Astrocyte (in vitro differentiated cells and primary cell): ENCODE results near the gene TGIF1. TPM values are rescaled to one million over a fixed set of nuclear protein-coding genes. Genes with fewer than 3 reads are reported as not detected.

ENCODE experiments used
- DNase-seq: peaks from one replicate; pipeline ENCODE4 v3.0.0-alpha.2; 2010; ENCODE audit warnings: low read depth
- FAIRE-seq: peaks from 2 replicates; lab custom pipeline; 2011; peaks lifted over from hg19 to GRCh38; lab: Jason Lieb, UNC
- H2AFZ ChIP-seq: 2 replicates; pipeline ENCODE4 v1.6.0; 2012; ENCODE audit warnings: low read depth, low read length, inconsistent platforms
- H3K27ac ChIP-seq: 2 replicates; pipeline ENCODE4 v1.5.1; 2011; ENCODE audit warnings: low read depth, low read length, inconsistent platforms
- H3K27me3 ChIP-seq: 2 replicates; pipeline ENCODE4 v1.6.0; 2011; ENCODE audit warnings: low read length, inconsistent platforms; ENCODE audit not compliant: insufficient read depth
- H3K36me3 ChIP-seq: 2 replicates; pipeline ENCODE4 v1.5.1; 2011; ENCODE audit warnings: low read length, inconsistent platforms; ENCODE audit not compliant: insufficient read depth
- H3K4me1 ChIP-seq: 2 replicates; pipeline ENCODE4 v1.5.1; 2011; ENCODE audit warnings: low read length, inconsistent platforms; ENCODE audit not compliant: insufficient read depth
- H3K4me2 ChIP-seq: 2 replicates; pipeline ENCODE4 v1.6.0; 2012; ENCODE audit warnings: low read length, inconsistent platforms
- H3K4me3 ChIP-seq: 2 replicates; pipeline ENCODE4 v1.5.1; 2011; ENCODE audit warnings: low read depth, mild to moderate bottlenecking, low read length, inconsistent platforms; ENCODE audit not compliant: insufficient read depth
- H3K79me2 ChIP-seq: 2 replicates; pipeline ENCODE4 v1.6.0; 2012; ENCODE audit warnings: mild to moderate bottlenecking, low read length, inconsistent platforms; ENCODE audit not compliant: insufficient read depth
- H3K9ac ChIP-seq: 2 replicates; pipeline ENCODE4 v1.6.0; 2012; ENCODE audit warnings: mild to moderate bottlenecking, low read length, inconsistent platforms
- H3K9me3 ChIP-seq: 2 replicates; pipeline ENCODE4 v1.5.1; 2012; ENCODE audit warnings: low read depth, mild to moderate bottlenecking, low read length, inconsistent platforms; ENCODE audit not compliant: insufficient read depth
- H4K20me1 ChIP-seq: 2 replicates; pipeline ENCODE4 v1.6.0; 2012; ENCODE audit warnings: low read length, inconsistent platforms; ENCODE audit not compliant: insufficient read depth
- H3K27ac Mint-ChIP-seq: one replicate; pipeline ENCODE4 v1.8.0; 2021; ENCODE audit warnings: mild to moderate bottlenecking, mixed read lengths; ENCODE audit not compliant: unreplicated experiment
- H3K27me3 Mint-ChIP-seq: one replicate; pipeline ENCODE4 v1.8.0; 2021; ENCODE audit warnings: low read depth, mixed read lengths; ENCODE audit not compliant: unreplicated experiment
- H3K36me3 Mint-ChIP-seq: one replicate; pipeline ENCODE4 v1.8.0; 2021; ENCODE audit warnings: low read depth, mixed read lengths; ENCODE audit not compliant: unreplicated experiment
- H3K4me1 Mint-ChIP-seq: one replicate; pipeline ENCODE4 v1.8.0; 2021; ENCODE audit warnings: low read depth, mixed read lengths; ENCODE audit not compliant: unreplicated experiment
- H3K4me3 Mint-ChIP-seq: one replicate; pipeline ENCODE4 v1.8.0; 2021; ENCODE audit warnings: mild to moderate bottlenecking, moderate library complexity, mixed read lengths; ENCODE audit not compliant: unreplicated experiment
- H3K9me3 Mint-ChIP-seq: one replicate; pipeline ENCODE4 v1.8.0; 2021; ENCODE audit warnings: mild to moderate bottlenecking, mixed read lengths; ENCODE audit not compliant: unreplicated experiment
- CTCF ChIP-seq: IDR thresholded peaks from 2 replicates; pipeline ENCODE4 v1.5.1; 2011; ENCODE audit warnings: low read depth, mild to moderate bottlenecking, inconsistent platforms, low read length, moderate library complexity; ENCODE audit not compliant: insufficient read depth
- EZH2 ChIP-seq: IDR thresholded peaks from 2 replicates; pipeline ENCODE4 v1.6.1; 2012; ENCODE audit warnings: mild to moderate bottlenecking, low read length, inconsistent platforms; ENCODE audit not compliant: insufficient read depth
- total RNA-seq: library from RNA; stranded (reverse); gene quantifications from 2 replicates; pipeline ENCODE4 v1.2.1, GENCODE V29; 2021

The TGIF1 gene
- total RNA-seq, 1 donor from 2014 or later = 128 TPM

DNA sequence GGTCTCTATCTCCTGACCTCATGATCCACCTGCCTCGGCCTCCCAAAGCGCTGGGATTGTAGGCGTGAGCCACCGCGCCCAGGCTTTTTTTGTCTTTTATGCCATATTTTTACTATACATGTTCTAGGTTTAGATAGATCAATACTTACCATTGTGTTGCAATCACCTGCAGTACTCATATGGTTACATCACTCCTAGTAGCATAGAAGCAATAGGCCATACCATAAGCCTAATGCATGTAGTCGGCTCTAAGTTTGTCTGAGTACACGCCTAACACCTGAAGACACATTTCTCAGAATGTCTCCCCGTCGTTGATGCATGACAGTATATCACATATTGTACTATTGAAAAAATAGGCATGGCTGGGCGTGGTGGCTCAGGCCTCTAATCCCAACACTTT lies 27.1 kb upstream of the TGIF1 start:
- no peaks in the 10 kb centered on the region for H3K79me2 ChIP-seq
- TF ChIP-seq EZH2 (no peak), CTCF (no peak)
- no peak overlapping the region for H3K4me3 Mint-ChIP-seq
- H3K4me2 ChIP-seq = no peak overlapping the region
- no peaks in the 10 kb centered on the region for H3K4me1 ChIP-seq
- H3K36me3 ChIP-seq = no peaks in the 10 kb centered on the region
- H3K36me3 Mint-ChIP-seq = no peaks in the 10 kb centered on the region
- no peaks in the 10 kb centered on the region for H4K20me1 ChIP-seq
- H3K4me3 ChIP-seq = no peak overlapping the region
- no peaks in the 10 kb centered on the region for H3K27me3 Mint-ChIP-seq
- no peaks in the 10 kb centered on the region for H3K4me1 Mint-ChIP-seq
- H3K27me3 ChIP-seq = no peaks in the 10 kb centered on the region
- H3K9me3 Mint-ChIP-seq = no peaks in the 10 kb centered on the region
- no peaks in the 10 kb centered on the region for H3K9me3 ChIP-seq
- H2AFZ ChIP-seq = no peak overlapping the region
- FAIRE-seq (no peak), DNase-seq (no peak)
- no peak overlapping the region for H3K27ac ChIP-seq
- H3K9ac ChIP-seq = no peak overlapping the region
- H3K27ac Mint-ChIP-seq = no peak overlapping the region

DNA sequence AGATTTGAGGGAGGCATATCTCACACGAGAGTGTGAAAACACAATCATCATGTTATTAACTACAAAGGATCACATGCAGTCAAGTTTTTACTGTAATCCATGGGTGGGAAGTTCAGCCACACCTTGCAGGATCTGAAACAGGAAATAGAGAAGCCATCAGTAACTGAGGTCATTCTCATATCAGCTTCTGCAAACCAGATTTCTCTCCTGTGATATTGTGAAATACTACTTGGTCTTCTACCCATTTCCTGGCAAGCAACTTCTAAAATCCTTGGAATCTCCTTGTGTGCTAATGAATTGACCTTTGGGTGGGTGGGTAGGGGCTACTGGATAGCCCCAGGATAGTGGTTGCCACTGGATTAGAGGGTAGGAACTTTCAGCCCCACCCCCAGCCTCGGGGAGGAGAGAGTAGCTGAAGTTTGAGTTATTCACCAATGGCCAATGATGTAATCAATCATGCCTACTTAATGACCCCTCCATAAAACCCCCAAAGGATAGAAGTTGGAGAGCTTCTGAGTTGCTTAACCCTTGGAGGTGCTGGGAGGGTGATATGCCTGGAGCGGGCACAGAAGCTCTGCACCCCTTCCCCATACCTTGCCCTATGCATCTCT lies 25.6 kb upstream of the TGIF1 start:
- Histone ChIP-seq H3K36me3 (no peaks in the 10 kb centered on the region), H3K9ac (no peak overlapping the region), H3K27ac (no peak overlapping the region), H3K27me3 (no peaks in the 10 kb centered on the region), H3K79me2 (no peaks in the 10 kb centered on the region), H3K9me3 (no peaks in the 10 kb centered on the region), H3K4me2 (no peak overlapping the region), H2AFZ (no peak overlapping the region), H4K20me1 (no peaks in the 10 kb centered on the region), H3K4me3 (no peak overlapping the region), H3K4me1 (no peaks in the 10 kb centered on the region)
- no peak for TF ChIP-seq EZH2
- TF ChIP-seq CTCF = no peak
- H3K9me3 Mint-ChIP-seq = no peaks in the 10 kb centered on the region
- DNase-seq (no peak), FAIRE-seq (no peak)
- H3K27me3 Mint-ChIP-seq = no peaks in the 10 kb centered on the region
- no peaks in the 10 kb centered on the region for H3K4me1 Mint-ChIP-seq
- H3K4me3 Mint-ChIP-seq = no peak overlapping the region
- no peaks in the 10 kb centered on the region for H3K36me3 Mint-ChIP-seq
- no peak overlapping the region for H3K27ac Mint-ChIP-seq

GRCh38 chr18:3425030-3425429 lies 24.9 kb upstream of the TGIF1 start:
- FAIRE-seq = no peak
- DNase-seq = no peak
- no peaks in the 10 kb centered on the region for H3K9me3 ChIP-seq
- no peak overlapping the region for H3K27ac Mint-ChIP-seq
- no peak overlapping the region for H3K4me3 Mint-ChIP-seq
- H3K4me3 ChIP-seq = no peak overlapping the region
- H2AFZ ChIP-seq = no peak overlapping the region
- H3K36me3 ChIP-seq = no peaks in the 10 kb centered on the region
- no peaks in the 10 kb centered on the region for H3K4me1 Mint-ChIP-seq
- H3K27me3 Mint-ChIP-seq = no peaks in the 10 kb centered on the region
- no peaks in the 10 kb centered on the region for H3K36me3 Mint-ChIP-seq
- H3K27ac ChIP-seq = no peak overlapping the region
- no peaks in the 10 kb centered on the region for H3K4me1 ChIP-seq
- no peak overlapping the region for H3K9ac ChIP-seq
- no peak for TF ChIP-seq EZH2
- TF ChIP-seq CTCF = no peak
- H4K20me1 ChIP-seq = no peaks in the 10 kb centered on the region
- H3K27me3 ChIP-seq = no peaks in the 10 kb centered on the region
- no peaks in the 10 kb centered on the region for H3K9me3 Mint-ChIP-seq
- H3K4me2 ChIP-seq = no peak overlapping the region
- H3K79me2 ChIP-seq = no peaks in the 10 kb centered on the region
